Body of pancreas (tissue), 4 donors: ENCODE data around the gene SLC43A1.
A peak's percentile ranks its signal among the peaks of the same experiment; 100 is the strongest.

Source experiments
- CTCF ChIP-seq, 7 experiments: fragments of 450-650 bp in 4 of 7; fragments of 200-600 bp in 3 of 7; sonication (generic) in 3 of 7; IDR thresholded peaks; one replicate each; pipeline ENCODE4 v1.5.1; 2016 to 2019; ENCODE audit warnings: antibody characterized with exemption in 7 of 7
- POLR2A ChIP-seq, 3 donors: fragments of 450-650 bp; IDR thresholded peaks; one replicate each; pipeline ENCODE4 v1.6.1; 2016; ENCODE audit warnings: antibody characterized with exemption in 3 of 3, mild to moderate bottlenecking in 2 of 3

GRCh38 chr11:57499983-57500461 lies 15.5 kb downstream of the SLC43A1 start:
- TF ChIP-seq CTCF (IDR thresholded peaks at IDR 0.05) (peak in 1 of 7 experiments; percentile 4), POLR2A (IDR thresholded peaks at IDR 0.05) (peak in 1 of 3 donors; percentile 2)
